ENCODE measurements around the gene SPOCK1.

- TF ChIP-seq CTCF (IDR thresholded peaks at IDR 0.05) (no peak), POLR2AphosphoS5 (IDR thresholded peaks at IDR 0.05) (no peak), EP300 (IDR thresholded peaks at IDR 0.05) (no peak)
Observed at GRCh38 chr5:137273511-137273910, 225.6 kb downstream of the SPOCK1 start.

Measured in stomach (tissue), 4 donors.